GM12872 (cell line): Measurements from ENCODE around the gene ZBED6.

ENCODE experiments used
- TF ChIP-seq, protein P1 (sequence below): IDR thresholded peaks from 3 replicates; pipeline ENCODE4 v1.5.1; 2011; ENCODE audit warnings: low read depth, mild to moderate bottlenecking, low read length, moderate library complexity; ENCODE audit not compliant: insufficient read depth

ZBED6 gene

DNA sequence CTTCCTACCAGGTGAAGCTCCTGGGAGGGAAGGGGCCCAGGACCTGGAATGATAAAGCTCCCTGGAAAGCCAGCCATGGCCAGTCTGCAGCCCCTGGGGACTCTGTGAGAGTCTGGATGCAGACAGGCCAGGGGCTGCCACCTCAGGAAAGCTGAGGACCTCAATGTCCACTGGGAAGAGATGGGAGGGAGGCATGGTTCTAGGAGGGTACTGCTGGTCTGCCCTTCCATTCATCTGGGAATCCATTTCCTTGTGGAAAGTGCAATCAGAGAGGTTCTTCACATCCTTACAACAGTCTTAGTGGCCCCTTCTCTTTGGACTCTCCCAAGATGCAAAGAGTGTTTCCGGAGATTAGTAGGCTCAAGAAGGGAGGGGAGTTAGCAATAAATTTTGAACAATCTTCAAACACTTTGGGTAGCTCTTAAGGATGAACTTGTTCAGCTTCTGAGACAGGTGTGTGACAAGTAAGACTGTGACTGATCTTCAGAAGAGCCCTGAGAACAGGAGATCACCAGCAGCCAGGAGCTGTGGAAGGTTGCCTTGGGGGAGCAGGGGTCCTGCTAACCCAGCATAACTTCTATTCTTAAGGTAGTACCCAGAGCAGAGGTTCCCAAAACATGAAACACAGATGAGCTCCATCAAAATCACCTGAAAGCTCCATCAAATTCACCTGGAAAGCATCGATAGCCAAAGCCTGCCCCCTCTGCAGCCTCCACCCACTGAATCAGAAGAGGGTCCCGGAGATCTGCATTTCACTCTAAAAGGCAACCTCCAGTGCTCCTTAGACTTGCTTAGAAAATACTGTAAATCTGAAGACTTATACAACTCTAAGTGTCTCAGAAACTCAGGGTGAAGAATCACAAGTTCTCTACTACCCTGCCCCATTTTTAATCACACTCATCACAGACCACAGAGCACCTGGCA is 31.1 kb upstream of the ZBED6 start:
- TF ChIP-seq, protein P1, sequence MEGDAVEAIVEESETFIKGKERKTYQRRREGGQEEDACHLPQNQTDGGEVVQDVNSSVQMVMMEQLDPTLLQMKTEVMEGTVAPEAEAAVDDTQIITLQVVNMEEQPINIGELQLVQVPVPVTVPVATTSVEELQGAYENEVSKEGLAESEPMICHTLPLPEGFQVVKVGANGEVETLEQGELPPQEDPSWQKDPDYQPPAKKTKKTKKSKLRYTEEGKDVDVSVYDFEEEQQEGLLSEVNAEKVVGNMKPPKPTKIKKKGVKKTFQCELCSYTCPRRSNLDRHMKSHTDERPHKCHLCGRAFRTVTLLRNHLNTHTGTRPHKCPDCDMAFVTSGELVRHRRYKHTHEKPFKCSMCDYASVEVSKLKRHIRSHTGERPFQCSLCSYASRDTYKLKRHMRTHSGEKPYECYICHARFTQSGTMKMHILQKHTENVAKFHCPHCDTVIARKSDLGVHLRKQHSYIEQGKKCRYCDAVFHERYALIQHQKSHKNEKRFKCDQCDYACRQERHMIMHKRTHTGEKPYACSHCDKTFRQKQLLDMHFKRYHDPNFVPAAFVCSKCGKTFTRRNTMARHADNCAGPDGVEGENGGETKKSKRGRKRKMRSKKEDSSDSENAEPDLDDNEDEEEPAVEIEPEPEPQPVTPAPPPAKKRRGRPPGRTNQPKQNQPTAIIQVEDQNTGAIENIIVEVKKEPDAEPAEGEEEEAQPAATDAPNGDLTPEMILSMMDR = no peak

DNA sequence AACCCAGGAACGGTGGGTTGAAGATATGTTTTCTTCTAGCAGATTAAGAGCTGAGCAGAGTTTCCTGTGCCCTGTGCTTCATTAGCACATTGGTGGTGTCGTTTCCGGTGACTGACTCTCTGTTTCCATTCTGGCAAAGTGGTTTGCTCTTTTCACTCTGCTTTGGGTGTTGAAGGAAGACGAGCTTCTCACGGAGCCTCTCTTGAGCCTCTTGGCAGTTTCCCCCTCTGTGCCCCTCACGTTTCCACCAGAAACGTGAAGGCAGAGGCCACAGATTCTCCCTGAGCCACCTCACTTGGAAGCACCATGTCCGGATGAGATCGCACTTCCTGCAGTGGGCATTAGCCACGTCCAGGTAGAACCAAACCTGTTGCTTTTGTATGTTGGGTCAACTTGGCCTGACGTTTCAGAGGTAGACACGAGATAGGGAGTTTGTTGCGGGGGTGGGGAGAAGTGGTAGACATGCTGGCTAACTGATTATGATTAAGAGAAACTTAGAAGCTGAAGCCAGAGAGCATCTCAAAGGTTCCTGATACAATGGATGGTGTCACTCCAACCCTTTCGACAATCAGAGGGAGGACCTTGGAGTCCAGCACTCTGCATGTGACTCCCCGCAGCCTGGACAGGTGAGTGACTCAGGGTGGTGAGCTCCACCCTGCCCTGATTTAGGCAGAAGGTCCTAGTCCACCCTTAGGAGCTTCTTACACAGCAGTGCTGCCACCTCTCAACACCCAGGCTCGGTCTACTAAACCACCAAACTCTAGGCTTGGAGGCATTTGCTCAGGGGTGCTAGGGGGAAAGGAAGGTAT is 30.2 kb upstream of the ZBED6 start, which contains the start of gene LAX1:
Gene LAX1, plus strand, starts transcription at position 155 of the 809 bp plus-strand sequence. Its CDS starts 383 bp downstream, at position 538.
- TF ChIP-seq, protein P1 = no peak

DNA sequence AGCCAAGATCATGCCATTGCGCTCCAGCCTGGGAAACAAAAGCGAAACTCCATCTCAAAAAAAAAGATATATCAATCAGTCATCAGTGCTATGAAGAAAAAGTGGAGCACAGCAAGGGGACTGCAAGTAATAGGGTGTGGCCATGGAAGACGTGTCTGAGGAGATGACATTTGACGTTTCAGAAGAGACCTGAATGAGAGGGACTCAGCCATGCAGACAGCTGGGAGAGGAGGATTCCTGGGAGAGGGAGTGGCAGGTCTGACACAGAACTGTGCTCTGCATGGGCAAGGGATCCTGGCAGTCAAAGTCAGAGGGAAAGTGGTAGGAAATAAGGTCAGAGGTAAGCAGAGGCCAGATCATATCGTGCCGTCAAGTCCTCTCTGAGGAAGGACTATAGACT is 27.2 kb upstream of the ZBED6 start:
- TF ChIP-seq, protein P1 = no peak

DNA sequence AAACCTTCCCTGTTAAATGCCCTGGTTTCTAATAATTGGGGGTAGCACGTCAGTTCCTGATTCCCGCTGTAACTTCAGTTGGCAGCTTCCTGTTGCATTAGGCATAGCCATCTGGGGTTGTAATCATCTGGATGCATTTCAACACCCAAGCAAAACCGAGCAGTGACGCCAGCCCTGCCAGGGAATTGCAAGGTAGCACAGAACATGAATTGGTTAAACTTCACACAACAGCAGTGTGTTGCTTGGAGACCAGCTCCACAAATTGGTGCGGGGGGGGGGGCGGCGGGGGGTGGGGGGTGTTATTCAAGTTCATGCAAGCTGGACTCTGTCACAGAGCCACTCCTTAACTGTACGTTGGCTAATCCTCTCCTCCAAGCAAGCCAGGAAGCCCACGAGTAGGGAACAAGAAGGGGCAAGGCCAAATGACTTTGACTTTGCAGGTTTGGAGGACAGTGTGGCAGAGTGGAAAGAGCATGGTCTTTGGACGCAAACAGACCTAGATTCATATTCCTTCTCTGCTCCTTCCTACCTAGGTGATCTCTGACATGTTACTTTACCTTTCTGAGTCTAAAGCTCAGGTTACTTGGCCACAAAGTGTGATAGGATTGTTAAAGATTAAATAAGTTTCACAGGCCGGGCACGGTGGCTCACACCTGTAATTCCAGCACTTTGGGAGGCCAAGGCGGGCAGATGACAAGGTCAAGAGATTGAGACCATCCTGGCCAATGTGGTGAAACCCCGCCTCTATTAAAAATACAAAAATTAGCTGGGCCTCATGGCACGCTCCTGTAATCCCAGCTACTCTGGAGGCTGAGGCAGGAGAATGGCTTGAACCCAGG is 25.7 kb upstream of the ZBED6 start:
- TF ChIP-seq, protein P1 = no peak

DNA sequence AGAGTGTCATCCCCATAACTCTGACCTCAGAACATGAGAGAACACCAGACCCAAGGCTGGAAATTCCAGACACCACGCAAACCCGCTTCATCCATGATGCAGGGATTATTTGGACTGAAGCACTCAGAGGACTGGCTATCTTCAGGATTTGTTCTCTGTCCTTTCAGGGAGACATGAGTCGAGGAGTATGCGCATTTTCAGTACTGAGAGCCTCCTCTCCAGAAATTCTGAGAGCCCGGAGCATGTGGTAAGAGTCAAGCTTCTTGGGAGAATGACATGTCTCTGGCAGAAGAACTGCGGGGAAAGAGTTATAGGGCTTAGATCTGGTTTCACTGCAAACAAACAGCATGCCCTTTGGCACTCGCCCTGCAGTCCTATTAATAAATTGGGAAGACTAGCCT is 23.5 kb upstream of the ZBED6 start:
- TF ChIP-seq, protein P1 = no peak

DNA sequence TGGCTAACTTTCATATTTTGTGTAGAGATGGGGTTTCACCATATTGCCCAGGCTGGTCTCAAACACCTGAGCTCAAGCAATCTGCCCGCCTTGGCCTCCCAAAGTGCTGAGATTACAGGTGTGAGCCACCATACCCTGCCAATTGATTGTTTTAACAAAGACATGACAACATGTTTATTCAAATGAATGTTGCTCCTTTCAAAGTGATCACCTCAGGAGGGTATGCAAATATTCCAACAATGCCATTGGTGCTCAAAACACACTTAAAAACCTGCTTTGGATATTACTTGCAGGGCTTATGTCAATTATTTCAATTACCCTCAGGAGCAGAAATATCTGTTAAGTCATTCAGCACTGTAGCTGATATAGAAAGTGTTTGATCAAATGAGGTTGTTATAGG is 22.6 kb upstream of the ZBED6 start:
- TF ChIP-seq, protein P1 = no peak
